GM19099 (cell line): ENCODE measurements around the gene PARD3.

Experiments used
- POLR2A ChIP-seq: IDR thresholded peaks from 3 replicates; pipeline ENCODE4 v1.6.1; 2011; ENCODE audit warnings: low read depth; ENCODE audit not compliant: insufficient read length; ENCODE audit errors: extremely low read depth

The PARD3 gene

GRCh38 chr10:34150103-34150502, 665.0 kb downstream of the PARD3 start:
- no peak for TF ChIP-seq POLR2A

- no peak for TF ChIP-seq POLR2A
Observed at GRCh38 chr10:34148305-34148657, 666.8 kb downstream of the PARD3 start.

GRCh38 chr10:34147641-34148304, 667.3 kb downstream of the PARD3 start:
- no peak for TF ChIP-seq POLR2A

DNA sequence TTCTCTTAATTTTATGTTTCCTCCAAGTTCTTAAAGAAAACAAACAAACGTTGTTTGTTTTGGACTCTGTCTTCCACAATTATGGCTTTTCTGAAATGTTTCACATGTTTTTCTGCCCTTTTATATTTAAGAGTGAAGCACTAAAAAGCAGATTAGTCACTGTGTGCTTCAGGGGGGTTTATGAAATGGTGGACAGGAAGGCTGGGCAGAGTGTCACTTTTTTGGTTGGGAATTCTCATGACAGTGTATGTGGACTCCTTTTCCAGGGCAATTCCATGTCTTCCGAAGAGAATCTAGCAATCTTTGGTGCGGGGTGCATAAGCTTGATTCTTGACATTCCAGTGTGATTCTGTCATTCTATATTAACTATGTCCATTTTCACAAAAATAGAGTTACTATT, 669.4 kb downstream of the PARD3 start:
- TF ChIP-seq POLR2A: no peak

GRCh38 chr10:34143466-34143865, 671.6 kb downstream of the PARD3 start:
- TF ChIP-seq POLR2A: no peak

DNA sequence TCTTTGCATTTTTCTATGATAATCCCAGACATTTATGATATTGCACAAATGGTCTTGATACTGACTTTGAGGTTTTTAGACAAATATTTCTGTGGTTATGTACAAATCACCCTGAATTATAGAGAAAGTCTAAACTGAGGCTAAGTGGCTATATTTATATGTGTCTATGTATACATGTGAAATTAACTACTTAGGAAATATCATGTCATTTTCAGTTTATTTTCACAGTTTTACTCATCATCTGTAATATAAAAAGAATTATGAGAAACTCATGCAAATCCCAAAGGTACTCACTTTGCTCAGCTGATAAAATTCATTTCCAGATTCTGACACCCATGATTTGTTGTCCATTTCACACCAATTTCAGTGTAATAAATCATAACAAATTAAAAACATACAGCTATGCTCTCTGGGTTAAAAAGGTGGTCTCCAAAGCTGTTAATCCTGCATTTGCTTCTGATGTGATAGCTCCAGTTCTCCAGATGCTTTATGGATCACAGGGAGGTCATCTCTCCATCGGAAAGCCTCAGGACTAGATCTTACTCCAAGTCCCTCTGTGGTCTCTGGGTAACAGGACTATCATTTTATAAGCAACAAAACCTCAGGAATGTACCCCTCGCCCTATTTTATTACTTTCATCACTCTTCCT, 673.9 kb downstream of the PARD3 start:
- no peak for TF ChIP-seq POLR2A

DNA sequence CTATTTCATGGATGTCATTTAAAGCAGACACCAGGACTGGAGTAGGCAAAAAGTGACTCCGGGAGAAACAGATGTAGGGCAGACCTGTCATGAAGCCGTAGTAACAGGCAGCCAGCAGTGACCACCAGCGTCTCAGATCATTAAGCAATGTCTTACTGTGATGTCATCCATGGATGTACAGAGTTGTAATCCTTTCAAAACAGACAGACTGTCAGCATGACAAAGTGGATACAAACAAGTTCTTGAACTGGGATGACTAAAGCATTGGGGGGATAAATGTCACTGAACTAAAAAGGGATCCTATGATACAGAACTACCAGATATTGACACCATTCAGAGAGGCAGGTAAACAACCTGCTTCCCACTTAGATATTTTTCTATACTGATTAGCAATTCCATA, 675.5 kb downstream of the PARD3 start:
- no peak for TF ChIP-seq POLR2A

DNA sequence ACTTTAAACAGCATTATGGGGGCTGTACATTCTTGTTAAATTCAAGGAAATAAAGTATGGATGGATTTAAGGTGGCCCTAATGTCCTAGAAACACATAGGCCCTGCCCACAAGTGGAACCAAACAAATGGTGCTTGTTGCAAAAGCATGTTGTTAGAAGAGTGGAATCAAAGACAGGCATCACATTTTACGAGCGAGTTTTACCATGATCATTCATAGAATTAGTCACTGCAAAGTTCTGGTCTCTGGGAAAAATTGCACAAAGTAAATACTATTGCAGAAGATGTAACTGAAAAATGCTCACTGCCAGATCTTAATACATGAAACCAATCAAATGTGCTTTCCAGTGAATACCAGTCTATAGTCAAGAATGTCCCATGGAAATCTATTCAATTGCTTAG, 677.1 kb downstream of the PARD3 start:
- TF ChIP-seq POLR2A: no peak

- TF ChIP-seq POLR2A: no peak
Observed at GRCh38 chr10:34137201-34137600, 677.9 kb downstream of the PARD3 start.

GRCh38 chr10:34135515-34135914, 679.6 kb downstream of the PARD3 start:
- TF ChIP-seq POLR2A: no peak

DNA sequence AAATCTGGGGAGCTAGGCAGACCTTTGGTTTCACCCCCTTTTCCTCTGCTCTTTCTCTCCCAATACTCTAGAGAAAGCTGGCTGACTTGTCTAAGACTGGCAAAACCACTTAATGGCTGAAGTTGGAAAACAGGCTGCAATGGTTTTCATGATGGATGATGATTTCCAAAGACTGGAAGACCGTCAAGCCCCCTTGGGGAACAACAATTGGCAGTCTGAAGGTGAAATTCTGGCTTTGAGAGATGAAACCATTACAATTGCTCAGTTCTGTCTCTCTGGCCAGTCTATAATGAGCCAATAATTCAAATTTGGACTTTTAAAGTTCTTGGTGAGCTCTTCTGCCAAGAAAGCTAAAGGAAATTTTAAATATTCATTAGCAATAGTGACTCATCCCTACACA, 680.5 kb downstream of the PARD3 start:
- TF ChIP-seq POLR2A: no peak

GRCh38 chr10:34133406-34133805, 681.7 kb downstream of the PARD3 start:
- no peak for TF ChIP-seq POLR2A

- no peak for TF ChIP-seq POLR2A
Observed at GRCh38 chr10:34131152-34131551, 683.9 kb downstream of the PARD3 start.

DNA sequence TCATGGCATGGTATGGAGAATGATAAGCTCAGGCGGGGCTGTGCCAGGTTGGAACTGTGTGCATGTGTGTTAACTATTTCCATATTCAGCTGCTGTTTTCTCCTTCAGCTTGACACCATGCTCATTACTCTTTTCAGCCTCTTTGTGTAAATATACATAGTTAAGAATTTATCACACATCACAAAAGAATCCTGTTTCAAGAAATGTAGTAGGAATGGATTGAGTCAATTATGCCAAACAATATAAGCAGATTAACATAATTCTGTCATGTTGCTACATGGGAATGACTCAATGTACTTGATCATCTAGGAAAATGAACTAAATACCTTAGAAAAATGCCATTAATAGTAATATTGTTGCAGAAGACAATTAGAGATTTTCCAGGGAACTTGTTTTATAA, 687.4 kb downstream of the PARD3 start:
- no peak for TF ChIP-seq POLR2A

DNA sequence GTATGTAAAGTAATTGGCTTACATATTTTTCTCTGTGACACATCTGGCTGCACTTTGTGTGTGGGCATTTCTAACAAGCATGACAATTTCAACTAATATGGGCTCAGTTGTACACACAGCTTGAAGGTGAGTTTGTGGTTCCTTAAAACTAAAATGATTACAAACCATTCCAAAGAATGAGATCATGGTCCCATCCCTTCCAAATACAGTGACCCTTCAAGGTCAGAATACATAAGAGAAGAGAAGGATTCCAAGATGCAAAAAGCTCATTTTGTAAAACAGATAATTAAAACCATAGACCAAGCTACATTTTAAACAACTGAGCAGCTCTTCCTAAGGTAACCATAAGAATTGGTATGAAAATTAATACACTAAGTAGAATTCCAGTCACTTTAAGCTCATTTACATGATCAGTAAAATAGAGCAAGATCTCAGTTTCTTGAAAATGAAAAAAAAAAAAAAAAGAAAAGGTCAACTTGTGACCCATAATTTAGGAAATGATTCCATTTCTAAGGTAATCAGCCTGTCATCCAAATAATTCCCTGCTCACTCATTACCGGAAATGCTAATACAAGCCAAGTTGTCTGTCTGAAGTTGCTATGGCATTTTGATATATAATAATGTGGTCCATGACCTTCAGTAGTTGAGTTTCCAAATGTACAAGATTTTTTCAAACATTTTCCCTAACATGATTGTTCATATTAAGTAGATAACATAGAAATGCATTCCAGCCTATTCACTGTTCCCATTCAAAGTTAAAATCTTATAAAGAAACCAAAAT, 688.5 kb downstream of the PARD3 start:
- TF ChIP-seq POLR2A: no peak

DNA sequence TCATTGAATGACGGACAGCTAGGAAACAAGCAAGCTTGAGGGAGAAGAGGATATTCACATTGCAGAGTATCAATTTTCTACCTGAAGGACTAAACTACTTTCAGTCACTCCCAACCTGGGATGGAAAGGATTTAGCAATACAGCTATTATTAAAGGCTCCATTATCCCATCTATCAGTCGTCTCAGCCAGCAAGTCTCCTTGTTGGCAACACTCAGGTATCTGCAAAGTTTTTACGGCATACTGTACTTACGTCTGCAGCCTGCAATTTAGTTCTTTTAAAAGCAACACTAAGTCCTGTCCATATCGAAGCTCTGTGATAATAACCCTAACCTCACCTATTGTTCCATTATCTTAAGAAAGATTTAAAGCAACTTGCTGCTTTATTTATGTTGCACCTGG, 689.4 kb downstream of the PARD3 start:
- no peak for TF ChIP-seq POLR2A
